ENCODE measurements around the gene LDAH. TPM values are rescaled to one million over a fixed set of nuclear protein-coding genes. Genes with fewer than 3 reads are reported as not detected.

LDAH gene
- total RNA-seq, 1 experiment from 2014 or later, result 15.2 TPM

DNA sequence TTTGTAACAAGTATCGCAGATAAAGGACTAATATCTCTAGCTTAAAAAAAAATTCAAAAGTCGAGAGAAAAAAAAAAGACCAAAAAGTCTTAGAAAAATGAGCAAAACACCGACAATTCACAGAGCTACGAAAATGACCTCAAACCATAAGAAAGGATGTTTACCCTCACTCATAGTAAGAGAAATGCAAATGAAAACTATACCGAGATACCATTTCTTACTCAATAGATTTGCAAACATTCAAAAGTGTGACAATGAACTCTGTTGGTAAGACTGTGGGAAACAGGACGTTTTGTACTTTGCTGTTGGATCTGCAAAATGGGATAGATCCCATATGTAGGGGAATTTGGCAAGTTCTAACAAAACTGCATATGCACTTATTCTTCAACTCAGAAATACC lies 39.9 kb upstream of the LDAH start:
- Histone ChIP-seq H3K9ac (ENCODE audit: extremely low read depth, insufficient read length, low read length) (no peak overlapping the region), H3K79me1 (ENCODE audit: insufficient read depth, low read depth, low read length, poor library complexity, severe bottlenecking) (no peaks in the 10 kb centered on the region), H3K14ac (ENCODE audit: insufficient read depth, low read length) (no peak overlapping the region), H3K27ac (ENCODE audit: insufficient read length, low read depth, low read length) (no peak overlapping the region), H2BK5ac (ENCODE audit: insufficient read length, low read length) (no peak overlapping the region), H2BK20ac (ENCODE audit: low read depth, low read length, poor library complexity, severe bottlenecking) (no peak overlapping the region), H4K5ac (ENCODE audit: insufficient read length, low read depth, low read length) (no peak overlapping the region), H3K18ac (ENCODE audit: insufficient read length, low read depth, low read length) (no peak overlapping the region), H3K23ac (ENCODE audit: insufficient read length, low read depth, low read length) (no peak overlapping the region), H3K4me2 (ENCODE audit: insufficient read depth, insufficient read length, low read length) (no peak overlapping the region), H3K27me3 (ENCODE audit: insufficient read depth, low read length) (no peaks in the 10 kb centered on the region), H4K20me1 (ENCODE audit: control insufficient read depth, insufficient read depth, insufficient read length) (no peaks in the 10 kb centered on the region), H2BK12ac (ENCODE audit: insufficient read length, low read depth, low read length) (no peak overlapping the region), H3K23me2 (ENCODE audit: insufficient read length, low read depth, low read length, poor library complexity, severe bottlenecking) (no peaks in the 10 kb centered on the region), H3K9me3 (ENCODE audit: control insufficient read depth, low read depth, low read length) (no peaks in the 10 kb centered on the region), H3K79me2 (ENCODE audit: insufficient read depth, low read length) (no peaks in the 10 kb centered on the region), H3K4ac (ENCODE audit: low read depth, low read length) (no peak overlapping the region), H4K8ac (replicated peaks; ENCODE audit: insufficient read length, low read depth, low read length) (no peak overlapping the region), H2BK120ac (ENCODE audit: low read depth, low read length, poor library complexity, severe bottlenecking) (no peak overlapping the region), H3K56ac (ENCODE audit: insufficient read length, low read depth, low read length) (no peak overlapping the region), H4K91ac (ENCODE audit: insufficient read length, low read depth, low read length) (no peak overlapping the region), H2AFZ (ENCODE audit: low read length) (no peak overlapping the region), H3T11ph (ENCODE audit: low read length) (no peak overlapping the region), H2AK5ac (ENCODE audit: insufficient read length, low read length) (no peak overlapping the region), H2BK15ac (ENCODE audit: low read depth, low read length) (no peak overlapping the region), H3K4me1 (ENCODE audit: insufficient read depth, low read length) (no peaks in the 10 kb centered on the region)
- TF ChIP-seq, protein P1, sequence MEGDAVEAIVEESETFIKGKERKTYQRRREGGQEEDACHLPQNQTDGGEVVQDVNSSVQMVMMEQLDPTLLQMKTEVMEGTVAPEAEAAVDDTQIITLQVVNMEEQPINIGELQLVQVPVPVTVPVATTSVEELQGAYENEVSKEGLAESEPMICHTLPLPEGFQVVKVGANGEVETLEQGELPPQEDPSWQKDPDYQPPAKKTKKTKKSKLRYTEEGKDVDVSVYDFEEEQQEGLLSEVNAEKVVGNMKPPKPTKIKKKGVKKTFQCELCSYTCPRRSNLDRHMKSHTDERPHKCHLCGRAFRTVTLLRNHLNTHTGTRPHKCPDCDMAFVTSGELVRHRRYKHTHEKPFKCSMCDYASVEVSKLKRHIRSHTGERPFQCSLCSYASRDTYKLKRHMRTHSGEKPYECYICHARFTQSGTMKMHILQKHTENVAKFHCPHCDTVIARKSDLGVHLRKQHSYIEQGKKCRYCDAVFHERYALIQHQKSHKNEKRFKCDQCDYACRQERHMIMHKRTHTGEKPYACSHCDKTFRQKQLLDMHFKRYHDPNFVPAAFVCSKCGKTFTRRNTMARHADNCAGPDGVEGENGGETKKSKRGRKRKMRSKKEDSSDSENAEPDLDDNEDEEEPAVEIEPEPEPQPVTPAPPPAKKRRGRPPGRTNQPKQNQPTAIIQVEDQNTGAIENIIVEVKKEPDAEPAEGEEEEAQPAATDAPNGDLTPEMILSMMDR (conservative IDR thresholded peaks at IDR 0.05), result no peak
- Mint-ChIP-seq H3K9me3 (peaks cover 2 to 7% of the 10 kb centered on the region in 2 experiments; a peak in 2 of 5 replicates), H3K36me3 (ENCODE audit: insufficient read depth in 1 of 3, low read depth in 3 of 3) (no peaks in the 10 kb centered on the region), H3K4me3 (no peak overlapping the region), H3K27ac (no peak overlapping the region), H3K27me3 (ENCODE audit: low read depth) (peaks cover 9% of the 10 kb centered on the region), H3K4me1 (no peaks in the 10 kb centered on the region)
- DNase-seq, result no peak
- WGBS (ENCODE audit: extremely low coverage, insufficient read length, low lambda C conversion rate), result no CpG with 5 or more reads among the region's 6 CpGs
